GM12878 (cell line): ENCODE measurements around the gene FBXO21. TPM values are rescaled to one million over a fixed set of nuclear protein-coding genes. Genes with fewer than 3 reads are reported as not detected.

Experiments
- ATAC-seq: fragments of 200-7000 bp; cut with Tn5 transposase; 3 replicates; pipeline ENCODE4 v1.9.1; 2020; ENCODE audit warnings: mild to moderate bottlenecking, moderate library complexity
- BruUV-seq: library from RNA; stranded (reverse); fragments of 400-500 nt; replicated peaks from 2 replicates; lab custom pipeline; 2021; lab: Mats Ljungman, UMichigan
- CTCF ChIA-PET: fragments of 300-600 bp; sonication (Branson Sonifier 250); formaldehyde crosslinking; extraction: SDS; loops from one replicate; lab custom pipeline; 2021; ENCODE audit warnings: inconsistent platforms; lab: Yijun Ruan, JAX
- POLR2A ChIA-PET: fragments of 350-600 bp; formaldehyde crosslinking; extraction: SDS; loops from one replicate; lab custom pipeline; 2021; ENCODE audit warnings: inconsistent platforms; lab: Charles Lee
- RAD21 ChIA-PET: fragments of 300-600 bp; sonication (Branson Sonifier 250); formaldehyde crosslinking; loops from one replicate; lab custom pipeline; 2023; ENCODE audit warnings: antibody characterized with exemption; ENCODE audit not compliant: unreplicated experiment; lab: Charles Lee
- SMC1A ChIA-PET: fragments of 300-600 bp; sonication (Branson Sonifier 250); formaldehyde crosslinking; loops from one replicate; lab custom pipeline; 2023; ENCODE audit not compliant: unreplicated experiment, uncharacterized antibody; lab: Charles Lee
- DNase-seq: peaks from one replicate; pipeline ENCODE4 v3.0.0-alpha.2; 2011; ENCODE audit warnings: low read depth, low spot score
- FAIRE-seq: peaks from 3 replicates; lab custom pipeline; 2011; peaks lifted over from hg19 to GRCh38; lab: Jason Lieb, UNC
- H2AFZ ChIP-seq: 2 replicates; pipeline ENCODE4 v1.6.0; 2011; ENCODE audit warnings: low read depth, low read length, control low read depth; ENCODE audit not compliant: control insufficient read depth
- H3K27ac ChIP-seq: 2 replicates; pipeline ENCODE4 v1.5.1; 2011; ENCODE audit warnings: control low read depth; ENCODE audit not compliant: control insufficient read depth, insufficient read depth
- H3K27me3 ChIP-seq, 2 experiments: replicated peaks in 1 of 2; 2 replicates each; pipeline versions ENCODE4 v1.6.0 to v1.6.1; 2011; ENCODE audit warnings: low read length in 1 of 2; ENCODE audit not compliant: control insufficient read depth in 2 of 2, insufficient read depth in 2 of 2
- H3K36me3 ChIP-seq, 2 experiments: 2 replicates each; pipeline ENCODE4 v1.5.1; 2011; ENCODE audit warnings: low read length in 1 of 2; ENCODE audit not compliant: control insufficient read depth in 2 of 2, insufficient read depth in 2 of 2
- H3K4me1 ChIP-seq: 2 replicates; pipeline ENCODE4 v1.6.1; 2011; ENCODE audit warnings: mild to moderate bottlenecking, low read length, moderate library complexity, mixed read lengths; ENCODE audit not compliant: control insufficient read depth, insufficient read depth
- H3K4me2 ChIP-seq: 2 replicates; pipeline ENCODE4 v1.6.0; 2011; ENCODE audit warnings: control low read depth; ENCODE audit not compliant: control insufficient read depth, insufficient read depth
- H3K4me3 ChIP-seq: fragments of 200-600 bp; sonication (generic); 2 replicates; pipeline ENCODE4 v1.5.1; 2016
- H3K79me2 ChIP-seq: 2 replicates; pipeline ENCODE4 v1.6.0; 2011; ENCODE audit warnings: low read length; ENCODE audit not compliant: control insufficient read depth, insufficient read depth
- H3K9ac ChIP-seq: 2 replicates; pipeline ENCODE4 v1.8.0; 2011; ENCODE audit warnings: low read length, control low read depth, mixed read lengths; ENCODE audit not compliant: control insufficient read depth, insufficient read depth
- H3K9me3 ChIP-seq: replicated peaks from 3 replicates; pipeline ENCODE4 v1.5.1; 2011; ENCODE audit warnings: mild to moderate bottlenecking, low read length; ENCODE audit not compliant: control insufficient read depth, insufficient read depth
- H4K20me1 ChIP-seq: 2 replicates; pipeline ENCODE4 v1.6.0; 2011; ENCODE audit not compliant: control insufficient read depth, insufficient read depth
- CEBPB ChIP-seq, 2 experiments: fragments of 150-350 bp in 1 of 2; IDR thresholded peaks; 2 replicates each; pipeline ENCODE4 v1.6.1; 2012 to 2014; ENCODE audit warnings: low read depth in 2 of 2, low read length in 2 of 2, borderline replicate concordance in 1 of 2, inconsistent platforms in 1 of 2
- CREM ChIP-seq: IDR thresholded peaks from 2 replicates; pipeline ENCODE4 v1.6.1; 2014; ENCODE audit warnings: antibody characterized with exemption, low read depth
- EP300 ChIP-seq, 2 experiments: fragments of 150-350 bp in 1 of 2; IDR thresholded peaks; 2 replicates each; pipeline ENCODE4 v1.6.1; 2011 to 2012; ENCODE audit warnings: low read depth in 2 of 2, low read length in 2 of 2, borderline replicate concordance in 1 of 2, improper control_type of control experiment in 1 of 2, inconsistent platforms in 1 of 2; ENCODE audit not compliant: control insufficient read depth in 1 of 2
- FOS ChIP-seq: IDR thresholded peaks from 3 replicates; pipeline ENCODE4 v1.6.1; 2011; ENCODE audit warnings: borderline replicate concordance; ENCODE audit not compliant: insufficient read length; ENCODE audit errors: extremely low read depth
- HDGF ChIP-seq: fragments of 450-650 bp; IDR thresholded peaks from 2 replicates; pipeline ENCODE4 v1.6.1; 2016; ENCODE audit warnings: antibody characterized with exemption
- MEF2A ChIP-seq: IDR thresholded peaks from 2 replicates; pipeline ENCODE4 v1.6.1; 2011; ENCODE audit warnings: low read depth, mild to moderate bottlenecking, low read length, moderate library complexity; ENCODE audit not compliant: insufficient read depth
- MTA2 ChIP-seq: fragments of 450-650 bp; IDR thresholded peaks from 2 replicates; pipeline ENCODE4 v1.6.1; 2016; ENCODE audit warnings: low read depth, mild to moderate bottlenecking, moderate library complexity
- PBX3 ChIP-seq: IDR thresholded peaks from 2 replicates; pipeline ENCODE4 v1.6.1; 2011; ENCODE audit warnings: mild to moderate bottlenecking, low read depth, low read length, moderate library complexity; ENCODE audit not compliant: insufficient replicate concordance
- RB1 ChIP-seq: fragments of 450-650 bp; formaldehyde crosslinking; IDR thresholded peaks from 2 replicates; pipeline ENCODE4 v1.6.1; 2017; ENCODE audit warnings: mild to moderate bottlenecking, borderline replicate concordance
- RCOR1 ChIP-seq: conservative IDR thresholded peaks from 2 replicates; pipeline ENCODE4 v1.6.1; 2012; ENCODE audit warnings: low read depth, low read length, improper control_type of control experiment
- SP1 ChIP-seq: IDR thresholded peaks from one replicate; pipeline ENCODE4 v1.6.1; 2011; ENCODE audit warnings: low read depth, low read length
- TBL1XR1 ChIP-seq: IDR thresholded peaks from 2 replicates; pipeline ENCODE4 v1.6.1; 2012; ENCODE audit warnings: low read depth, low read length, improper control_type of control experiment
- WRNIP1 ChIP-seq: IDR thresholded peaks from 2 replicates; pipeline ENCODE4 v1.6.1; 2011; ENCODE audit warnings: low read depth, low read length, improper control_type of control experiment, borderline replicate concordance
- ZNF274 ChIP-seq: IDR thresholded peaks from one replicate; pipeline ENCODE4 v1.8.0; 2011; ENCODE audit not compliant: insufficient read length, insufficient read depth
- WGBS: methylation state at CpG from one replicate; pipeline ENCODE4 v1.1.6; 2016; ENCODE audit warnings: low lambda C conversion rate; ENCODE audit not compliant: insufficient replicate concordance, insufficient coverage; ENCODE audit errors: missing lambda C conversion rate; 5-methylcytosine and 5-hydroxymethylcytosine counted together
- in situ Hi-C: fragments of 300-500 bp; cut with MboI; formaldehyde crosslinking; loops from 9 replicates; pipeline ENCODE4 v1.14.3; 2018; ENCODE audit warnings: mixed read lengths
- intact Hi-C: fragments of 100-400 bp; cut with micrococcal nuclease; formaldehyde crosslinking; loops from one replicate; pipeline ENCODE4 v1.14.2; 2022; ENCODE audit not compliant: unreplicated experiment
- polyA plus RNA-seq, 11 experiments: library from polyadenylated mRNA; depleted of rRNA in 4 of 11; unstranded in 6 of 11; stranded (reverse) in 5 of 11; fragments of >200 nt; fragmentation: Nextera tagmentation in 4 of 11; fragmentation: Illumina TruSeq in 1 of 11; extraction: Ambion mirVana in 4 of 11; extraction: Trizol in 1 of 11; gene quantifications; 1 replicate in 1 of 11; 2 replicates in 10 of 11; pipeline versions ENCODE4 v1.2.1 to v1.2.3, GENCODE V29; 2011 to 2016; ENCODE audit warnings: inconsistent platforms in 2 of 11, missing spikeins in 2 of 11, low read depth in 1 of 11
- total RNA-seq, 4 experiments: library from RNA; depleted of rRNA in 3 of 4; stranded (reverse); fragments of >200 nt in 3 of 4; fragmentation: Illumina TruSeq in 1 of 4; extraction: Trizol in 1 of 4; gene quantifications; 2 replicates each; pipeline versions ENCODE4 v1.2.1 to v1.2.3, GENCODE V29; 2013 to 2021
- TF ChIP-seq, protein P1 (sequence below): fragments of 450-650 bp; IDR thresholded peaks from 2 replicates; pipeline ENCODE4 v1.6.1; 2016; ENCODE audit warnings: mild to moderate bottlenecking, moderate library complexity, borderline replicate concordance
- TF ChIP-seq, protein P2 (sequence below): fragments of 450-650 bp; IDR thresholded peaks from 2 replicates; pipeline ENCODE4 v1.6.1; 2018; ENCODE audit warnings: mild to moderate bottlenecking, low read depth, moderate library complexity; ENCODE audit not compliant: partially characterized antibody

Gene FBXO21
- total and polyA plus RNA-seq, 10 of the 15 experiments (the other 5 are each of a cell fraction or from before 2014, with no cell fraction given): 5.5 to 32.6 (median 18.9) TPM

DNA sequence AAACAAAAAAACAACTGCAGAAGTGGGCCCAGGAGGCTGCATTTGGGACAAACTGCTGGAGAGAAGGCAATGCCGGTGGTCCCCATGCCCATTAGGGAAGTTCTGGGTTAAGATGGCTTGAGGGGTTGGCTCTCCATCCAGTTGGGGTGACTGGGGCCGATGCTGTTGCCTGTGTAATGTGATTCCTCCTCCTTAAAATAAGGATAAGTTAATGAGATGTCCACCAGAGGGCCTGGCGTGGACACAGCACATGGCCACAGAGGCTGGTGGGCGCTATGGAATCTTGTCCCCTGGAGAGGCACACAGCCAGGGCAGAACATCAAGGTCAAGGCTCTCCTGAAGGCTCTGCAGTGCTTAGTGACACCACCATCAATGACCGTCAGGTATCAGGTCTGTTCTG lies 90.0 kb downstream of the FBXO21 start:
- DNase-seq: no peak
- H3K79me2 ChIP-seq: peaks cover 3% of the 10 kb centered on the region
- no peak overlapping the region for H2AFZ ChIP-seq
- H3K27ac ChIP-seq: no peak overlapping the region
- RAD21 ChIA-PET: interaction anchor here (0.6 to 1.0 kb wide), 2 partner anchors 19 to 42 kb away, joined by 3 read pairs; no protein-coding TSS in a partner anchor
- WGBS: 52% methylated on average over 5 of the region's 5 CpGs
- H3K9ac ChIP-seq: no peak overlapping the region
- POLR2A ChIA-PET: no interaction called here
- CTCF ChIA-PET: interaction anchor here (1.0 to 2.6 kb wide), 4 partner anchors 15 to 75 kb away, joined by 3 to 7 read pairs (median 5); no protein-coding TSS in a partner anchor
- SMC1A ChIA-PET: interaction anchor here (1.0 to 1.9 kb wide), 2 partner anchors 19 to 30 kb away, joined by 4 to 5 read pairs; no protein-coding TSS in a partner anchor
- H3K4me2 ChIP-seq: no peak overlapping the region
- peaks cover 2% of the 10 kb centered on the region; the same call in 1 of the 2 replicates for H4K20me1 ChIP-seq
- no TSS peak for BruUV-seq
- peaks cover 0 to 5% of the 10 kb centered on the region in 2 experiments; a peak in 3 of 4 replicates for H3K27me3 ChIP-seq
- intact Hi-C loops (no loop called here), in situ Hi-C loops (no loop called here)
- H3K36me3 ChIP-seq: no peaks in the 10 kb centered on the region
- no peak for FAIRE-seq
- H3K4me3 ChIP-seq: no peak overlapping the region
- ATAC-seq: no peak
- no peaks in the 10 kb centered on the region for H3K4me1 ChIP-seq
- TF ChIP-seq CEBPB (IDR thresholded peaks at IDR 0.05; ENCODE audit: borderline replicate concordance in 1 of 2, low read depth in 2 of 2, low read length in 2 of 2) (no peak), PBX3 (no peak), EP300 (IDR thresholded peaks at IDR 0.05; ENCODE audit: borderline replicate concordance in 1 of 2, control insufficient read depth in 1 of 2, low read depth in 2 of 2, low read length in 2 of 2) (no peak), RB1 (no peak), TBL1XR1 (no peak), RCOR1 (no peak), SP1 (no peak), FOS (no peak), HDGF (no peak), ZNF274 (no peak), MTA2 (no peak), MEF2A (no peak), WRNIP1 (no peak), CREM (no peak)
- TF ChIP-seq, protein P1, sequence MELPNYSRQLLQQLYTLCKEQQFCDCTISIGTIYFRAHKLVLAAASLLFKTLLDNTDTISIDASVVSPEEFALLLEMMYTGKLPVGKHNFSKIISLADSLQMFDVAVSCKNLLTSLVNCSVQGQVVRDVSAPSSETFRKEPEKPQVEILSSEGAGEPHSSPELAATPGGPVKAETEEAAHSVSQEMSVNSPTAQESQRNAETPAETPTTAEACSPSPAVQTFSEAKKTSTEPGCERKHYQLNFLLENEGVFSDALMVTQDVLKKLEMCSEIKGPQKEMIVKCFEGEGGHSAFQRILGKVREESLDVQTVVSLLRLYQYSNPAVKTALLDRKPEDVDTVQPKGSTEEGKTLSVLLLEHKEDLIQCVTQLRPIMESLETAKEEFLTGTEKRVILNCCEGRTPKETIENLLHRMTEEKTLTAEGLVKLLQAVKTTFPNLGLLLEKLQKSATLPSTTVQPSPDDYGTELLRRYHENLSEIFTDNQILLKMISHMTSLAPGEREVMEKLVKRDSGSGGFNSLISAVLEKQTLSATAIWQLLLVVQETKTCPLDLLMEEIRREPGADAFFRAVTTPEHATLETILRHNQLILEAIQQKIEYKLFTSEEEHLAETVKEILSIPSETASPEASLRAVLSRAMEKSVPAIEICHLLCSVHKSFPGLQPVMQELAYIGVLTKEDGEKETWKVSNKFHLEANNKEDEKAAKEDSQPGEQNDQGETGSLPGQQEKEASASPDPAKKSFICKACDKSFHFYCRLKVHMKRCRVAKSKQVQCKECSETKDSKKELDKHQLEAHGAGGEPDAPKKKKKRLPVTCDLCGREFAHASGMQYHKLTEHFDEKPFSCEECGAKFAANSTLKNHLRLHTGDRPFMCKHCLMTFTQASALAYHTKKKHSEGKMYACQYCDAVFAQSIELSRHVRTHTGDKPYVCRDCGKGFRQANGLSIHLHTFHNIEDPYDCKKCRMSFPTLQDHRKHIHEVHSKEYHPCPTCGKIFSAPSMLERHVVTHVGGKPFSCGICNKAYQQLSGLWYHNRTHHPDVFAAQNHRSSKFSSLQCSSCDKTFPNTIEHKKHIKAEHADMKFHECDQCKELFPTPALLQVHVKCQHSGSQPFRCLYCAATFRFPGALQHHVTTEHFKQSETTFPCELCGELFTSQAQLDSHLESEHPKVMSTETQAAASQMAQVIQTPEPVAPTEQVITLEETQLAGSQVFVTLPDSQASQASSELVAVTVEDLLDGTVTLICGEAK: no peak
- TF ChIP-seq, protein P2, sequence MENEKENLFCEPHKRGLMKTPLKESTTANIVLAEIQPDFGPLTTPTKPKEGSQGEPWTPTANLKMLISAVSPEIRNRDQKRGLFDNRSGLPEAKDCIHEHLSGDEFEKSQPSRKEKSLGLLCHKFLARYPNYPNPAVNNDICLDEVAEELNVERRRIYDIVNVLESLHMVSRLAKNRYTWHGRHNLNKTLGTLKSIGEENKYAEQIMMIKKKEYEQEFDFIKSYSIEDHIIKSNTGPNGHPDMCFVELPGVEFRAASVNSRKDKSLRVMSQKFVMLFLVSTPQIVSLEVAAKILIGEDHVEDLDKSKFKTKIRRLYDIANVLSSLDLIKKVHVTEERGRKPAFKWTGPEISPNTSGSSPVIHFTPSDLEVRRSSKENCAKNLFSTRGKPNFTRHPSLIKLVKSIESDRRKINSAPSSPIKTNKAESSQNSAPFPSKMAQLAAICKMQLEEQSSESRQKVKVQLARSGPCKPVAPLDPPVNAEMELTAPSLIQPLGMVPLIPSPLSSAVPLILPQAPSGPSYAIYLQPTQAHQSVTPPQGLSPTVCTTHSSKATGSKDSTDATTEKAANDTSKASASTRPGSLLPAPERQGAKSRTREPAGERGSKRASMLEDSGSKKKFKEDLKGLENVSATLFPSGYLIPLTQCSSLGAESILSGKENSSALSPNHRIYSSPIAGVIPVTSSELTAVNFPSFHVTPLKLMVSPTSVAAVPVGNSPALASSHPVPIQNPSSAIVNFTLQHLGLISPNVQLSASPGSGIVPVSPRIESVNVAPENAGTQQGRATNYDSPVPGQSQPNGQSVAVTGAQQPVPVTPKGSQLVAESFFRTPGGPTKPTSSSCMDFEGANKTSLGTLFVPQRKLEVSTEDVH: no peak
- no peaks in the 10 kb centered on the region for H3K9me3 ChIP-seq
